NB4 (cell line): ENCODE data around the gene NINJ1.

Source experiments
- MYC ChIP-seq: IDR thresholded peaks from 2 replicates; pipeline ENCODE4 v1.6.1; 2011; ENCODE audit warnings: low read depth, low read length
- TF ChIP-seq, protein P1 (sequence below): IDR thresholded peaks from one replicate; pipeline ENCODE4 v1.5.1; 2012; ENCODE audit warnings: low read depth, low read length

DNA sequence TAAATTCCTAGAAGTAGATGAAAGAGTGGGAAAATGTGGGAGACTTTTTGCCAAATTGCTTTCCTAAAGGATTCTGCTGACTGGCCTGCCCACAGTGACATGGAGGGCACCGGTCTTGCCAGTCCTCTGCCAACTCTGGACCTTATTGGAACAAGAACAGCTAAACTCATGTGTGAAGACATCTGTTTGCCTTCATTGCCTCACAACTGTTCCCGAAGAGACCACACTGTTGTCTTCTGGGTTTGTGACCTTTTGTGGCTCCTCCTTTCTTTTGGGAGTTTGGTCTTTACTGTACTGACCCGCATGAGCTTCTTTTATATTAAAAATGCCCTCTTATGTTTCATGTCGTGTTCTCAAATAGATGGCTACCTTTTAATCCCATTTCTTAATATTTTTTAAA, 33.8 kb upstream of the NINJ1 start:
- TF ChIP-seq, protein P1, sequence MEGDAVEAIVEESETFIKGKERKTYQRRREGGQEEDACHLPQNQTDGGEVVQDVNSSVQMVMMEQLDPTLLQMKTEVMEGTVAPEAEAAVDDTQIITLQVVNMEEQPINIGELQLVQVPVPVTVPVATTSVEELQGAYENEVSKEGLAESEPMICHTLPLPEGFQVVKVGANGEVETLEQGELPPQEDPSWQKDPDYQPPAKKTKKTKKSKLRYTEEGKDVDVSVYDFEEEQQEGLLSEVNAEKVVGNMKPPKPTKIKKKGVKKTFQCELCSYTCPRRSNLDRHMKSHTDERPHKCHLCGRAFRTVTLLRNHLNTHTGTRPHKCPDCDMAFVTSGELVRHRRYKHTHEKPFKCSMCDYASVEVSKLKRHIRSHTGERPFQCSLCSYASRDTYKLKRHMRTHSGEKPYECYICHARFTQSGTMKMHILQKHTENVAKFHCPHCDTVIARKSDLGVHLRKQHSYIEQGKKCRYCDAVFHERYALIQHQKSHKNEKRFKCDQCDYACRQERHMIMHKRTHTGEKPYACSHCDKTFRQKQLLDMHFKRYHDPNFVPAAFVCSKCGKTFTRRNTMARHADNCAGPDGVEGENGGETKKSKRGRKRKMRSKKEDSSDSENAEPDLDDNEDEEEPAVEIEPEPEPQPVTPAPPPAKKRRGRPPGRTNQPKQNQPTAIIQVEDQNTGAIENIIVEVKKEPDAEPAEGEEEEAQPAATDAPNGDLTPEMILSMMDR, result no peak
- no peak for TF ChIP-seq MYC
